ENCODE measurements around the gene HOXB13. TPM values are rescaled to one million over a fixed set of nuclear protein-coding genes. Genes with fewer than 3 reads are reported as not detected.

Gene HOXB13
- polyA plus RNA-seq, 2 of the 4 experiments (the other 2 are of a cell fraction), result 3.2 to 3.5 TPM

GRCh38 chr17:48718761-48719641, 9.5 kb downstream of the HOXB13 start:
- no peaks in the 10 kb centered on the region for H3K9me3 ChIP-seq
- H3K4me1 ChIP-seq, result peaks cover 10% of the 10 kb centered on the region; the same call in 2 of the 3 replicates
- ChIA-PET POLR2A (no interaction called here), CTCF (interaction anchor here (0.7 to 33.0 kb wide), 16 partner anchors 10 to 161 kb away, joined by 3 to 852 read pairs (median 11); partner anchors contain the start of genes HOXB13 and TTLL6)
- no peak overlapping the region for H3K4me2 ChIP-seq
- no peak overlapping the region for H3K27ac ChIP-seq
- FAIRE-seq (no peak), DNase-seq (ENCODE audit: low read depth in 1 of 2, low spot score in 1 of 2) (no peak), ATAC-seq (no peak)
- H3K4me3 ChIP-seq, result no peak overlapping the region
- TF ChIP-seq CTCF (IDR thresholded peaks at IDR 0.05) (no peak), REST (IDR thresholded peaks at IDR 0.05) (no peak), E2F6 (IDR thresholded peaks at IDR 0.05; ENCODE audit: borderline replicate concordance, low read depth) (no peak), ZFP36 (IDR thresholded peaks at IDR 0.05; ENCODE audit: borderline replicate concordance, partially characterized antibody) (no peak), HOXA7 (CRISPR knock-in tag; IDR thresholded peaks at IDR 0.05) (no peak), RFX5 (IDR thresholded peaks at IDR 0.05) (no peak), HDAC2 (IDR thresholded peaks at IDR 0.05) (no peak), GATA3 (IDR thresholded peaks at IDR 0.05; ENCODE audit: borderline replicate concordance) (no peak), ELK1 (IDR thresholded peaks at IDR 0.05; ENCODE audit: low read depth, low read length) (no peak)
- 93% methylated on average over 80 of the region's 80 CpGs for WGBS (ENCODE audit: missing lambda C conversion rate)

- POLR2A ChIA-PET, result interaction anchor here (0.6 kb wide), 1 partner anchor 79 kb away, joined by 4 read pairs; no protein-coding TSS in a partner anchor
- TF ChIP-seq NFE2L2 (conservative IDR thresholded peaks at IDR 0.05; ENCODE audit: low read length) (no peak), CBX2 (IDR thresholded peaks at IDR 0.05; ENCODE audit: borderline replicate concordance, low read depth) (no peak), ZFP36 (IDR thresholded peaks at IDR 0.05; ENCODE audit: borderline replicate concordance, partially characterized antibody) (no peak), HES2 (IDR thresholded peaks at IDR 0.05) (no peak), POLR2AphosphoS2 (conservative IDR thresholded peaks at IDR 0.05; ENCODE audit: low read length) (no peak), JUN (IDR thresholded peaks at IDR 0.05) (no peak), FOSL2 (IDR thresholded peaks at IDR 0.05) (no peak), FOSL2 (CRISPR knock-in tag; IDR thresholded peaks at IDR 0.05) (no peak)
- WGBS (ENCODE audit: missing lambda C conversion rate), result 87% methylated on average over 24 of the region's 24 CpGs
These were observed 10.3 kb downstream of the HOXB13 start for GRCh38 chr17:48718227-48718760.

More at GRCh38 chr17:48718227-48718760, 10.3 kb downstream of the HOXB13 start:
- FAIRE-seq (no peak), DNase-seq (ENCODE audit: low read depth in 1 of 2, low spot score in 1 of 2) (no peak), ATAC-seq (no peak)
- CTCF ChIA-PET, result interaction anchor here (1.0 to 33.0 kb wide), 10 partner anchors 10 to 162 kb away, joined by 3 to 852 read pairs (median 168); partner anchors contain the start of gene TTLL6
- Histone ChIP-seq H3K4me2 (no peak overlapping the region), H3K9me3 (no peaks in the 10 kb centered on the region), H3K27ac (no peak overlapping the region), H3K4me1 (peaks cover 10% of the 10 kb centered on the region; the same call in 2 of the 3 replicates), H3K4me3 (no peak overlapping the region)

Data from A549 (cell line).